NCI-H1105 treated with DMSO at 0.1 percent for 48 hours (cell line): ENCODE results near the gene FBXO36.
A peak's percentile ranks its signal among the peaks of the same experiment; 100 is the strongest.
"Not testable (repeated sequence)": the region's sequence is repeated elsewhere in the genome, so short reads cannot be mapped to it uniquely, and the experiment has no call there.

ENCODE experiments used
- DNase-seq: peaks from one replicate; lab custom pipeline; 2025; lab: John Stamatoyannopoulos, UW

The FBXO36 gene

GRCh38 chr2:229910832-229911412, 11.4 kb upstream of the FBXO36 start:
- DNase-seq, result no peak

- no peak for DNase-seq
Observed at GRCh38 chr2:229914171-229914570, 8.1 kb upstream of the FBXO36 start.

GRCh38 chr2:229917793-229918192, 4.5 kb upstream of the FBXO36 start:
- DNase-seq, result no peak

- peak; percentile 11 for DNase-seq
Observed at GRCh38 chr2:229920011-229920641, 2.2 kb upstream of the FBXO36 start.

- peak; percentile 44 for DNase-seq
Observed at GRCh38 chr2:229921101-229921891, 1.0 kb upstream of the FBXO36 start.

GRCh38 chr2:229921892-229922448, 333 bp upstream of the FBXO36 start, which contains the start of gene TRIP12:
Gene TRIP12, minus strand, starts transcription at chr2:229922009. Its CDS starts 41,930 bp downstream, at chr2:229880079.
- DNase-seq, result peak; percentile 88

- not testable (repeated sequence) for DNase-seq
Observed at GRCh38 chr2:229924541-229924940, 2.2 kb downstream of the FBXO36 start.

GRCh38 chr2:229925201-229925600, 2.9 kb downstream of the FBXO36 start:
- no peak for DNase-seq

GRCh38 chr2:229927817-229928321, 5.6 kb downstream of the FBXO36 start:
- no peak for DNase-seq

GRCh38 chr2:229930656-229931055, 8.4 kb downstream of the FBXO36 start:
- DNase-seq, result no peak

- DNase-seq, result no peak
Observed at GRCh38 chr2:229931241-229931640, 8.9 kb downstream of the FBXO36 start.

GRCh38 chr2:229937537-229937936, 15.2 kb downstream of the FBXO36 start:
- DNase-seq, result no peak

- DNase-seq, result no peak
Observed at GRCh38 chr2:229942671-229943070, 20.4 kb downstream of the FBXO36 start.

GRCh38 chr2:229943171-229943570, 20.9 kb downstream of the FBXO36 start:
- no peak for DNase-seq

GRCh38 chr2:229943770-229944449, 21.6 kb downstream of the FBXO36 start:
- no peak for DNase-seq

GRCh38 chr2:229945975-229946374, 23.7 kb downstream of the FBXO36 start:
- no peak for DNase-seq

GRCh38 chr2:229947544-229947943, 25.2 kb downstream of the FBXO36 start:
- DNase-seq, result no peak

- no peak for DNase-seq
Observed at GRCh38 chr2:229952256-229952835, 30.0 kb downstream of the FBXO36 start.

- DNase-seq, result no peak
Observed at GRCh38 chr2:229955663-229956062, 33.4 kb downstream of the FBXO36 start.

GRCh38 chr2:229956491-229956890, 34.2 kb downstream of the FBXO36 start:
- DNase-seq, result no peak

- not testable (repeated sequence) for DNase-seq
Observed at GRCh38 chr2:229963596-229963995, 41.3 kb downstream of the FBXO36 start.

GRCh38 chr2:229969921-229970320, 47.6 kb downstream of the FBXO36 start:
- DNase-seq, result no peak
